TTC549 (cell line): ENCODE measurements around the gene FAM234A.

Experiments used
- FAIRE-seq: peaks from 2 replicates; lab custom pipeline; 2012; peaks lifted over from hg19 to GRCh38; lab: Jason Lieb, UNC

The FAM234A gene

GRCh38 chr16:281660-282255 is 47.1 kb downstream of the FAM234A start:
- FAIRE-seq, result no peak

- no peak for FAIRE-seq
Measured at GRCh38 chr16:282491-282890, 47.9 kb downstream of the FAM234A start.

GRCh38 chr16:283033-283805 is 48.6 kb downstream of the FAM234A start, which contains the start of gene PDIA2:
Gene PDIA2, plus strand, starts transcription at chr16:283164. Its CDS starts 6 bp downstream, at chr16:283170.
- FAIRE-seq, result no peak

- FAIRE-seq, result no peak
Measured at GRCh38 chr16:284204-285120, 49.8 kb downstream of the FAM234A start.

- FAIRE-seq, result no peak
Measured at GRCh38 chr16:285146-286055, 50.8 kb downstream of the FAM234A start.

GRCh38 chr16:286491-287297 is 52.1 kb downstream of the FAM234A start:
- no peak for FAIRE-seq

- no peak for FAIRE-seq
Measured at GRCh38 chr16:287298-287811, 52.7 kb downstream of the FAM234A start.

- no peak for FAIRE-seq
Measured at GRCh38 chr16:287981-288920, 53.6 kb downstream of the FAM234A start.

GRCh38 chr16:289395-289997 is 54.9 kb downstream of the FAM234A start:
- no peak for FAIRE-seq

- no peak for FAIRE-seq
Measured at GRCh38 chr16:290015-290680, 55.5 kb downstream of the FAM234A start.

GRCh38 chr16:290681-291405 is 56.2 kb downstream of the FAM234A start:
- no peak for FAIRE-seq

- no peak for FAIRE-seq
Measured at GRCh38 chr16:291539-291938, 56.9 kb downstream of the FAM234A start.

GRCh38 chr16:293043-293775 is 58.6 kb downstream of the FAM234A start:
- no peak for FAIRE-seq

GRCh38 chr16:296276-296675 is 61.7 kb downstream of the FAM234A start:
- no peak for FAIRE-seq

GRCh38 chr16:296806-297510 is 62.3 kb downstream of the FAM234A start:
- no peak for FAIRE-seq

- FAIRE-seq, result no peak
Measured at GRCh38 chr16:297832-298231, 63.2 kb downstream of the FAM234A start.
